ENCODE measurements around the gene PARD6A.

Gene PARD6A

GRCh38 chr16:67654403-67654911, 6.3 kb upstream of the PARD6A start:
- DNase-seq: no peak

- DNase-seq: no peak
These were observed 5.4 kb upstream of the PARD6A start for GRCh38 chr16:67655363-67655762.

DNA sequence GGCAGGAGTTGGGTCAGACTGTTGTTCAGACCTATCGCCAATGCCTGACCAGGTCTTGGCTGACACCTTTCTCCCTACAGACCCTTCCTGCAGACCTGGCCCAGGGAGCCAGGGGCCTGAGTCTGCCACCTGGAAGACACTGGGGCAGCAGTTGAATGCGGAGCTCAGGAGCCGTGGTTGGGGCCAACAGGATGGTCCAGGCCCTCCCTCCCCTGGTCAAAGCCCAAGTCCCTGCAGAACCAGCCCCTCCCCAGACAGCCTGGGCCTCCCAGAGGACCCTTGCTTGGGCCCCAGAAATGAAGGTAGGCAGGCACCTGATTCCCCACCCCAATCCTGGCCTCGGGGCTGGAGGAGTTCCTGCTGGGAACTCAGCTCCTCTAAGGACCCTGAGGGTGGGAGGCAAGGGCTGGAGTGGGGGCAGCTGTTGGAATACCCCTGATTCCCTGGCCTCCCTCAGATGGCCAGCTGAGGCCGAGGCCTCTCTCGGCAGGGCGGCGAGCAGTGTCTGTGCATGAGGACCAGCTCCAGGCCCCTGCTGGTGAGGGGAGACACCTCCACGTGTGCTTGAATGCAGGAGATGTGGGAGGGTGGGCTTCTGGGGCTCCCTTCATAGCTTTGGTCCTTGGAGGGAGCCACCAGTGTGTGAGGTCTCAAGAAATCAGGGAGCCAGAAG, 4.3 kb upstream of the PARD6A start:
- DNase-seq: no peak

GRCh38 chr16:67657017-67657608, 3.6 kb upstream of the PARD6A start:
- no peak for DNase-seq

GRCh38 chr16:67657751-67658518, 2.8 kb upstream of the PARD6A start:
- DNase-seq: no peak

GRCh38 chr16:67658849-67659674, 1.7 kb upstream of the PARD6A start:
- DNase-seq: no peak

- DNase-seq: peak; percentile 95
These were observed 841 bp upstream of the PARD6A start, which contains the start of gene ACD for GRCh38 chr16:67659675-67660563. TSS of gene ACD (minus strand) at chr16:67660260. CDS start at chr16:67660220, 40 bp downstream.

GRCh38 chr16:67661101-67661761, 471 bp downstream of the PARD6A start:
- DNase-seq: no peak

GRCh38 chr16:67661886-67662652, 1.3 kb downstream of the PARD6A start:
- DNase-seq: no peak

GRCh38 chr16:67662653-67663010, 1.9 kb downstream of the PARD6A start:
- no peak for DNase-seq

DNA sequence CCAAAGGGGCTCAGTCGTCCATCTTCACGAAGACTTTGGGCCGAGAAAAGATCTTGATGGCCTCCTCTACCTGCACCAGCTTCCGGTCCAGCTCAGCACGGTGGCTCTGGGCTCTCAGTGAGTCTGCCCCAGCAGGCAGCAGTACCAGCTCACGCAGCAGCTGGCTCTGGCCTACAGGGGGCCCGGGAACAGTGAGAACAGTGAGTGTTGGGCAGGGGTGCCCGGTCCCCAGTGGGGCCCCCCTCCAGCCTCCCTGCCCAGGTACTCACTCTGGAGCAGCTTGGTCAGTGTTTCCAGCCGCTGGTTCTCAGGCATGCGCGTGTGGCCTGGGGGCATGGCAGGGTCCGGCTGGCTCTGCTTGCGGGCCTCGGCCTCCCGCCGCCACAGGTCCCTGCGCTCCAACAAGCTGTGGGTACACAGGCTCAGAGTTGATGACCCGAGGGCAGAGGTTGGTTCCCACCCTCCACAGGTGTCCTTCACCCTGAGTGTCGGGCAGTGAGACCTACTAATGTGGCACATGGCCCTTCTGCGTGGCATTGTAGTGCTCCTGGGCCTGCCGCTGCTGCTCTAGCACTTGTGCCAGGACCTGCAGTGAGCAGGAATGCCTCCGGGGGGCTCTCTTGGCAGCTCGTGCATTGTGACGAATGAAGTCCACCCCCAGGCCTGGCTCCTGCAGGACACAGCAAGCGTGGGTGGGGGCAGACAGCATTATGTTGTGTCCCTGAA, 2.6 kb downstream of the PARD6A start:
- peak; percentile 50 for DNase-seq

DNA sequence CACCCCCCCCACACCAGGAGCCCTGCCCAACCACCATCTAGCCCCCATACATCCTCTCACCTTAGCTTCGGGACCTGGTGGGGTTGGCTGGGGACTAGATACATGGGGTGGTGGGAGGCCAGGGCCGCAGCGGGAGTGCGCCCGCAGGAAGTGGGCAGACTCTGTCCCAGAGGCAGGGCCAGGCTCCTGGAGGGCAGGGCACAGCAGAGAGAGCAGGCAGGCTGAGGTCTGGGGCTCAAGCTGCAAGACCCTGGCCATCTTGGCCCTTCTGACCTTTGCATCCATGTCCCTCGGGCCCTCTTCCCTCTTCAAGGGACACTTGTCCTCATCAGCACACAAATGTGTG, 3.1 kb downstream of the PARD6A start:
- DNase-seq: no peak

DNA sequence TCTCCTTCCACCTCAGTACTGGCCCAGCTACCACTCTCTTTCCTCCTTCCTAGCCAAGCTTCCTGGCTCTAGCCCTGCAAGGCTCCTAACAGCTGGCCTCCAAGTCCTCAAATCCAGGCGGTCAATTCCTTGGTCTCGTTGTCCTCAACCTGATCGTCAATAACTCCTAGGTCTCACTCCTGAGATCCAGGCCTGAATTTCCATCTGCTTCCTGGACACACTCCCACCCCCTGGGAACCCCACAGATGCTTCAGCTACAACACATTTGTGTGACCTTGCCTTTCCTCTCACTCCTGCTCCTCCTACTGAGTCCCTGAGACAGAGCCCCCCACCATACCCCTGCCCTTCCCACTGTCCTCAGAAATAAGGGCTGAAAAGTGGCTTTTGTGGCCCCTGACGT, 3.5 kb downstream of the PARD6A start:
- no peak for DNase-seq

DNA sequence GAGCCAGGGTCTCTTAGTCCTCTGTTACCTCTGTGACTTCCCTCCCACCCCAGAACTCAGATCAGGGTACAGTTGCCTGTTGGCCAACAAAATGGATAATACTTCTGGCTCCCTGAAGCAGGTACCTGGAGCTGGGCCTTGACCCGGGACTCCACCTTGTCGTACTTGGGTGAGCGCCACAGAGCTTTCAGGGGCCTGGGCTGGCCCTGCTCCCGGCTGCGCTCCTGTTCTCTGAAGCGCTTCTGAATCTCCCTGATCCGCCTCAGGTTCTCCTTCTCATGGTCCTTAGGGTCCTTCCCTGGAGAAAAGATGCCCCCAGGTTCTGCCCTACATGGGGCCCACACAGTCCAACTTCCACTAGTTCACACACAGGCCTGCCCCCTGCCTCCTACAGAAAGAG, 4.1 kb downstream of the PARD6A start:
- no peak for DNase-seq

DNA sequence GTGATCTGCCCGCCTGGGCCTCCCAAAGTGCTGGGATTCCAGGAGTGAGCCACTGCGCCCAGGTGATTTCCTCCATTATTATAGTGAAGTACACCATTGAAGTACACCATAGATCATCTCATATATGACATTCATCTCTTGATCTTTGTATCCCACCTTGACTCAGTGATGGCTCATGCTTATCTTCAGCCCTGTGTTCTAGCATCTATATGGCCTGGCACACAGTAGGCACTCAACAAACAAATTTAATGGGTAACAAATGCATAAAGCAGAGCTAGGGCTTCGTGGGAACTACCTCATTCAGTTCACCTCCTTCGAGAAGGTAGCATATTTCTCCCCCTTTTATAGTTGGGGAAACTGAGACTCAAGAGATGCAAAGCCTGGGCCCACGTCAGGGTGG, 4.8 kb downstream of the PARD6A start:
- DNase-seq: no peak

- DNase-seq: no peak
These were observed 5.3 kb downstream of the PARD6A start for GRCh38 chr16:67666032-67666551.

DNA sequence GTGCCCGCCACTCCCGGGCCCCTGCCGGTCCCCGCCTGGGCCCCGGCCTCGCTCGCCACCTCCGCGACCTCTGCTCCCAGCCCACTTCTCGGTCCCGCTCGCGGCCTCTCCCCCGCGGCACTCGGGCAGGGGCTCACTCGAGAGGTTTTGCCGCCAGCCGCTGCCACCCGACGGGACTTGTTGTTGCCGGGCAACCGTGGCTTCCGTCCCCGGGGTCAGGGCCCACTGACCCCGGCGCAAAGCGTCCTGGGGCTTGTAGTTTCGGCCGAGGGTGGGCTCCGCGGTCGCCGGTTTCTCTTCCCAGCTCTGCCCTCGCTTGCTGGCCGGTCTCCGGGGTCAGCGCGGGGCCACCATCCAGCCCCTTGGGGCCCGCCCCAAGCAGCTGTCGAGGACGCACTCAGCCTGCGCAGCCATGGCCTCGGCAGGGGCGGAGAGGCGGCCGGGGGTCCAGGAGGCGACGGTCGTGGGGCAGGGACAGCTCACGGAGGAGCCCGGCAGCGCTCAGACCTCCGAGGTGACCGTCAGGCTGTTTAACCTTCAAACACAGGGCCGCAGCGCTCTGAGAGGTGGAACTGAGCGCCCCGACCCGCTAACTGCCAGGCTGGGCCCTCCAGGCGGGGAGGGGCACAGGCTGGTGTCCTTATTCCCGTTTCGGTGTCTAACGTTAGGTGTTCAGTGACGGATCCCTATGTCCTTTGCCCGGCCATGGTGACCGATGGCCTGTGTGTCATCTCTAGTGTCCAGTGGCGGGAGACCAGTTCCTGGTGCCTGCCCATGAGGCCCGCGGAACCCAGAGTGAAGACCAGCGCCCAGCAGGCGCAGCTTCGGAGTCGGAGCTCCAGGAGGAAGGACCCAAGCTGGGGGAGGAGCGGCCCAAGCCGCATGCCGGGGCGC, 6.0 kb downstream of the PARD6A start, which contains the start of the genes C16orf86 and ENKD1:
TSS of gene C16orf86 (plus strand) at position 256 of the 894 bp plus-strand sequence. CDS start at position 413, 157 bp downstream.
TSS of gene ENKD1 (minus strand) at position 192 of the 894 bp plus-strand sequence. CDS start 308 bp downstream, outside the sequence.
- DNase-seq: peak; percentile 82

GRCh38 chr16:67667453-67667816, 6.7 kb downstream of the PARD6A start:
- no peak for DNase-seq
